Natural killer cell (primary cell): ENCODE results near the gene RFX5. TPM values are rescaled to one million over a fixed set of nuclear protein-coding genes. Genes with fewer than 3 reads are reported as not detected.
"Not testable (repeated sequence)": the region's sequence is repeated elsewhere in the genome, so short reads cannot be mapped to it uniquely, and the experiment has no call there.

Experiments used
- ATAC-seq, 3 donors: fragments of 150-1000 bp in 2 of 3; fragments of 200-7000 bp in 1 of 3; cut with Tn5 transposase; 1 replicate in 1 of 3; 2 replicates in 2 of 3; pipeline ENCODE4 v1.10.0; 2021; ENCODE audit warnings: mild to moderate bottlenecking in 2 of 3, moderate library complexity in 2 of 3
- DNase-seq, 2 donors: peaks; one replicate each; pipeline versions ENCODE4 v3.0.0 to v3.0.0-alpha.2; 2013 to 2021; ENCODE audit warnings: mixed read lengths in 1 of 2
- H3K27ac ChIP-seq: one replicate; pipeline ENCODE4 v1.5.1; 2013; ENCODE audit warnings: mild to moderate bottlenecking, low read length
- H3K27me3 ChIP-seq: one replicate; pipeline ENCODE4 v1.6.1; 2013; ENCODE audit warnings: low read length; ENCODE audit not compliant: control insufficient read depth, insufficient read depth
- H3K36me3 ChIP-seq: one replicate; pipeline ENCODE4 v1.6.1; 2013; ENCODE audit warnings: low read length; ENCODE audit not compliant: control insufficient read depth, insufficient read depth
- H3K4me1 ChIP-seq: one replicate; pipeline ENCODE4 v1.6.1; 2013; ENCODE audit warnings: low read length; ENCODE audit not compliant: control insufficient read depth, insufficient read depth
- H3K4me3 ChIP-seq: one replicate; pipeline ENCODE4 v1.5.1; 2013; ENCODE audit warnings: low read length
- H3K9me3 ChIP-seq: one replicate; pipeline ENCODE4 v1.6.1; 2013; ENCODE audit warnings: low read length; ENCODE audit not compliant: control insufficient read depth, insufficient read depth
- H3K27ac Mint-ChIP-seq, 2 donors: one replicate each; pipeline ENCODE4 v1.8.0; 2022; ENCODE audit warnings: mild to moderate bottlenecking in 2 of 2, mixed read lengths in 2 of 2, moderate library complexity in 1 of 2
- H3K27me3 Mint-ChIP-seq, 2 donors: one replicate each; pipeline ENCODE4 v1.8.0; 2022; ENCODE audit warnings: low read depth in 2 of 2, mixed read lengths in 2 of 2
- H3K36me3 Mint-ChIP-seq: one replicate; pipeline ENCODE4 v1.8.0; 2022; ENCODE audit warnings: mixed read lengths
- H3K4me1 Mint-ChIP-seq, 2 donors: one replicate each; pipeline ENCODE4 v1.8.0; 2022; ENCODE audit warnings: mixed read lengths in 2 of 2
- H3K4me3 Mint-ChIP-seq: one replicate; pipeline ENCODE4 v1.8.0; 2022; ENCODE audit warnings: mild to moderate bottlenecking, moderate library complexity, mixed read lengths
- H3K9me3 Mint-ChIP-seq, 2 donors: one replicate each; pipeline ENCODE4 v1.8.0; 2022; ENCODE audit warnings: mixed read lengths in 2 of 2
- CTCF ChIP-seq: fragments of 200-600 bp; IDR thresholded peaks from one replicate; pipeline ENCODE4 v1.8.0; 2022; ENCODE audit warnings: antibody characterized with exemption
- WGBS: methylation state at CpG from one replicate; pipeline ENCODE4 v1.1.7; 2013; ENCODE audit warnings: missing lambda C conversion rate; ENCODE audit not compliant: insufficient coverage; 5-methylcytosine and 5-hydroxymethylcytosine counted together
- intact Hi-C: fragments of 100-400 bp; cut with micrococcal nuclease; formaldehyde crosslinking; loops from one replicate; pipeline ENCODE4 v1.14.2; 2022
- total RNA-seq, 4 donors: library from RNA; stranded (reverse); fragments of 120-200 nt in 1 of 4; gene quantifications; one replicate each; pipeline versions ENCODE4 v1.2.3 to v1.2.4, GENCODE V29; 2013 to 2022

The RFX5 gene
- total RNA-seq, 3 donors from 2014 or later (not counting 1 experiment from before 2014, with no cell fraction given) = 72.6 to 111 (median 110) TPM

GRCh38 chr1:151361883-151362282, 14.8 kb upstream of the RFX5 start:
- ATAC-seq (no peak), DNase-seq (no peak)
- no peaks in the 10 kb centered on the region for H3K4me1 Mint-ChIP-seq
- H3K4me1 ChIP-seq = no peaks in the 10 kb centered on the region
- no peak overlapping the region for H3K4me3 ChIP-seq
- no peaks in the 10 kb centered on the region for H3K36me3 Mint-ChIP-seq
- no peak overlapping the region for H3K27ac ChIP-seq
- no peaks in the 10 kb centered on the region for H3K27me3 Mint-ChIP-seq
- H3K27ac Mint-ChIP-seq = no peak overlapping the region
- H3K9me3 Mint-ChIP-seq = peaks cover 0 to 4% of the 10 kb centered on the region in 2 donors
- no peaks in the 10 kb centered on the region for H3K36me3 ChIP-seq
- H3K4me3 Mint-ChIP-seq = no peak overlapping the region
- TF ChIP-seq CTCF = no peak
- intact Hi-C loops = no loop called here
- H3K9me3 ChIP-seq = peaks cover 6% of the 10 kb centered on the region
- H3K27me3 ChIP-seq = no peaks in the 10 kb centered on the region

GRCh38 chr1:151356696-151357095, 9.6 kb upstream of the RFX5 start:
- TF ChIP-seq CTCF = no peak
- intact Hi-C loops = no loop called here
- Mint-ChIP-seq H3K27me3 (no peaks in the 10 kb centered on the region), H3K4me1 (no peaks in the 10 kb centered on the region), H3K36me3 (no peaks in the 10 kb centered on the region), H3K4me3 (no peak overlapping the region), H3K27ac (no peak overlapping the region), H3K9me3 (peaks cover 0 to under 1% of the 10 kb centered on the region in 2 donors)
- no peak for ATAC-seq
- DNase-seq = no peak
- WGBS = 100% methylated on average over 1 of the region's 2 CpGs
- Histone ChIP-seq H3K27me3 (no peaks in the 10 kb centered on the region), H3K4me1 (no peaks in the 10 kb centered on the region), H3K9me3 (no peaks in the 10 kb centered on the region), H3K36me3 (no peaks in the 10 kb centered on the region), H3K27ac (no peak overlapping the region), H3K4me3 (no peak overlapping the region)

GRCh38 chr1:151352021-151352718, 5.1 kb upstream of the RFX5 start:
- Mint-ChIP-seq H3K36me3 (no peaks in the 10 kb centered on the region), H3K27me3 (no peaks in the 10 kb centered on the region), H3K4me3 (no peak overlapping the region), H3K27ac (no peak overlapping the region), H3K9me3 (no peaks in the 10 kb centered on the region), H3K4me1 (peaks cover 8% of the 10 kb centered on the region in 2 donors)
- 98% methylated on average over 6 of the region's 6 CpGs for WGBS
- H3K4me1 ChIP-seq = peaks cover 5% of the 10 kb centered on the region
- no peaks in the 10 kb centered on the region for H3K36me3 ChIP-seq
- H3K9me3 ChIP-seq = no peaks in the 10 kb centered on the region
- DNase-seq (no peak), ATAC-seq (no peak)
- H3K27me3 ChIP-seq = no peaks in the 10 kb centered on the region
- no peak overlapping the region for H3K27ac ChIP-seq
- no peak overlapping the region for H3K4me3 ChIP-seq
- intact Hi-C loops = no loop called here
- no peak for TF ChIP-seq CTCF

- intact Hi-C loops = not testable (repeated sequence)
Measured at GRCh38 chr1:151350323-151350722, 3.3 kb upstream of the RFX5 start.

More at GRCh38 chr1:151350323-151350722, 3.3 kb upstream of the RFX5 start:
- not testable (repeated sequence) for H3K27ac Mint-ChIP-seq, ATAC-seq, H3K27me3 Mint-ChIP-seq, H3K4me3 Mint-ChIP-seq, H3K9me3 Mint-ChIP-seq, DNase-seq, H3K36me3 Mint-ChIP-seq, H3K4me3 ChIP-seq, H3K9me3 ChIP-seq, H3K36me3 ChIP-seq, H3K27ac ChIP-seq, H3K27me3 ChIP-seq
- H3K4me1 Mint-ChIP-seq = peaks cover 24 to 25% of the 10 kb centered on the region in 2 donors
- H3K4me1 ChIP-seq = peaks cover 16% of the 10 kb centered on the region
- 95% methylated on average over 9 of the region's 9 CpGs for WGBS
